Measurements from ENCODE around the gene PRSS27.

The PRSS27 gene

DNA sequence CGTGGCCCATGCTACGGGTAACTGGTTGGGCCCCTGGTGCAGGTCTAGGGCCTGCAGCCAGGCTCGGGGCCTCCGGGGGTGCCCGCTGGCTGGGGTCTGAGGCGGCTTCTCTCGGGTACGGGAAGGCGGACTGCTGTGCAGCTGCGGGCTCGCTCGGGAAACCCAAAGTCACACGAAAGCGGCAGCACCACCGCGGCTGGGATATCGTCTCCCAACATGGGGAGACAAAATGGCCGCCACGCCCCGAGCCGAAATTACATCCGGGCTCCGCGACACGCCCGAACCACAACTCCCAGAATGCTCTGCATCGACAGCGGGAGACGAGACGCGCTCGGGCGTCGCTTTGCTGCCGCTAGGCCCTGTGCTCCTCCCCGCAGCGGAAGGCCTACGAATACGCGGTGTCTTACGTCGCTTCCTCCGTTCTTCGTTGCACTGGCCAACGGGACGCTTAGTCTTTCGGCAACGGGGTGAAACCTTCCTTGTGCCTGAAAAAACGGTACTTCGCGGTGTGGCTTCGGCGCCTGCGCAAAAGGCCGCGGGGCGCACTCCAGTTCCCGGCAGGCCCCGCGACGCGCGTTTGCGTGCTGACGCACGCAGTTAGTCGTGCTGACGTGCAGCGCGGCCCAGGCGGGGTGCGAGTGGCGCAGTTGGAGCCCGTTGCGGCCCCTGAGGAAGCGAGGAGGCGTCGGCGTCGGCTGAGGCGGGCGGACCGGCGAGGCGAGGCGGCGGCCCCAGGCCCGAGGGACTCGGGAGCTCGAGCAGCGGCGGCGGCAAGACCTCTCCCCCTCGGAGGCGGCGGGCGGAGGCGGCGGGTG, 32.2 kb upstream of the PRSS27 start, which contains the start of gene SRRM2:
Gene SRRM2 (plus strand): TSS at position 604 of the 815 bp plus-strand sequence. CDS start 3,727 bp downstream, outside the sequence.
- peak within 1 kb of the TSS; percentile 96 for H3K4me3 ChIP-seq (ENCODE audit: low read depth, low read length)

- H3K4me3 ChIP-seq (ENCODE audit: low read depth, low read length), result peak overlapping the region; percentile 96
These were observed 31.6 kb upstream of the PRSS27 start for GRCh38 chr16:2751577-2752034.

GRCh38 chr16:2749936-2750335, 29.9 kb upstream of the PRSS27 start:
- H3K4me3 ChIP-seq (ENCODE audit: low read depth, low read length), result no peak overlapping the region

- H3K4me3 ChIP-seq (ENCODE audit: low read depth, low read length), result no peak overlapping the region
These were observed 29.5 kb upstream of the PRSS27 start for GRCh38 chr16:2749476-2749875.

DNA sequence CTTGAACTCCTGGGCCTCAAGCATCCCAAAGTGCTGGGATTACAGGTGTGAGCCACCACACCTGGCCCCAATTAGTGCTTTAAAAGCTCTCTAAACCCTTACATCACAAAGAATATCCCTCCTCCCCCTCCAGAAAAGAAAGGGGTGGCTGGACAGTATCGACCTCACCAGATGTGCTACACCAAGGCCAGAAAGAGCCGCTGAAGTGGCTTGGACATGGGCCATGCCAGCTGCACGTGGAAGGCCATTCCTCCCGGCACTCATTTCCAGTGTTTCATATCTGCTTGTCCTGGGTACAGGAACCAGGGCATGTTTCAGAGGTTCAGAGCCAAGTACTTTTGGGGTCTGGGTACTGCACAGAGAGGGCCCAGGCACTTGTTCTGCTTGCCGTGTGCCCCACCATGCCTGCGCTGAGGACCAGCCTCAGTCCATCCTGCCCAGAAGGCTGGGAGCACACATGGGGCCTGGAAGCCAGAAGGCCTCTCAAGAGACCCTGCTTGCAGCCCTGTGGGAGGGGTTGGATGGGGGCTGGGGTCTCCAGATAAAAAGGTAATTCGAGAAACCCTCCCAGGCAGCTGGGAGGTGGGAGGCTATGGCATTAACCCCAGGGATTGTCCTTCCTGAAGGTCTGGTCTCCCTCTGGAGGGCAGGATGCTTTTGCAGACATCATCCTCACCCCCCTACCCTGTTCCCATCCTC, 28.9 kb upstream of the PRSS27 start:
- H3K4me3 ChIP-seq (ENCODE audit: low read depth, low read length), result no peak overlapping the region

- no peak overlapping the region for H3K4me3 ChIP-seq (ENCODE audit: low read depth, low read length)
These were observed 25.9 kb upstream of the PRSS27 start for GRCh38 chr16:2745961-2746360.

GRCh38 chr16:2745116-2745890, 25.3 kb upstream of the PRSS27 start:
- H3K4me3 ChIP-seq (ENCODE audit: low read depth, low read length), result no peak overlapping the region

DNA sequence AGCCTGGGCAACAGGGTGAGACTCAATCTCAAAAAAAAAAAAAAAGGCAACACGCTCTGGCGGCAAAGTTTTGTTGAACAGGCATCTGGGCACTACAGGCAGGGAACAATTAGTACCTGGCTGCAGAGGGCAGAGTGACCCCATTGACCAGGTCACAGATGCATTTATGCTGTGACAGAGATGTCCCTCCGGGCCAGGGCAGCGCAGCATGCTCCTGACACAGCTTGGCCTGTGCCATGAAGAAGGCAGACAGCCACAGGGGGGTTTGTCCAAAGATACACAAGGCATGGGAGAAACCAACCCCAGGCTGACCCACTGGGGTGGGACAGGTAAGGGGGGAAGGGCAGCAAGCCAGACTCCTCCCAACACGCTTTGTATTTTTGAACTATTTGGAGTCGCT, 24.7 kb upstream of the PRSS27 start:
- H3K4me3 ChIP-seq (ENCODE audit: low read depth, low read length), result no peak overlapping the region

DNA sequence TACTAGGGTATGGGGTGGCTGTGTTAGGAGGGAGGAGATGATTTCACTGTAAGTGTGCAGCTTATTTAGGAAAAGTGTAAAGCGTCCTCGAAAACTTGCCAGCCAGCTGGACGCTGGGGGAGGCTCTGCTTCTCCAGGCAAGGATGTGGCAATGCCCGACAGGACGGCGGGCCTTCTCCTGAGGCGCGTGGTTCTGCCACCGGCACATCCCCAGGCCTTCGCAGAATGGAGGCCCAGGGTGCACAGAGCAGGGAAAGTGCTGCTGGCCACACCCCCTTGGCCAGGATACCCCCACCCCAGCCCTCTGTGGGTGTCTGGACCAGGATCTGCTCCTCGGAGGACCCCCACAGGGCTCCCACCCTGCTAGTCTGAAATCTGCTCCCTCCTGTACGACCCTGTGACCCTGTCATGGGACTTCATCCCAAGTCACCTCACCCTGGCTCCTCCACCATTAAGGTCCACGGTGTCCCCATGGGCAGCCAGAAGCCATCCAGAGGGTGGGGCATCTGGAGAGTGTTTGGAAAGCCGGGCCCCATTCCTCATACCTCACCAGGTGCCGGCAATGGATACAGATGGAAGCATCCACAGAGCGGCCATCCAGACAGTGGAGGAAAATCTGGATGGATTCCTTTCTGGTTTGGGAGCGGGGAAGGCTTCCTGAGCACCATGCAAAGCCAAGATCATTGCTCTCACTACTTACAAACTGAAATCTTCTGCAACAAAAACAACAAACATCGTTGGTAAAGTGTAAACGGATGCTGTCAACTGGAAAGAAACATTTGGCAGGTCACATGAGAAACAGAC, 23.2 kb upstream of the PRSS27 start:
- no peak overlapping the region for H3K4me3 ChIP-seq (ENCODE audit: low read depth, low read length)

DNA sequence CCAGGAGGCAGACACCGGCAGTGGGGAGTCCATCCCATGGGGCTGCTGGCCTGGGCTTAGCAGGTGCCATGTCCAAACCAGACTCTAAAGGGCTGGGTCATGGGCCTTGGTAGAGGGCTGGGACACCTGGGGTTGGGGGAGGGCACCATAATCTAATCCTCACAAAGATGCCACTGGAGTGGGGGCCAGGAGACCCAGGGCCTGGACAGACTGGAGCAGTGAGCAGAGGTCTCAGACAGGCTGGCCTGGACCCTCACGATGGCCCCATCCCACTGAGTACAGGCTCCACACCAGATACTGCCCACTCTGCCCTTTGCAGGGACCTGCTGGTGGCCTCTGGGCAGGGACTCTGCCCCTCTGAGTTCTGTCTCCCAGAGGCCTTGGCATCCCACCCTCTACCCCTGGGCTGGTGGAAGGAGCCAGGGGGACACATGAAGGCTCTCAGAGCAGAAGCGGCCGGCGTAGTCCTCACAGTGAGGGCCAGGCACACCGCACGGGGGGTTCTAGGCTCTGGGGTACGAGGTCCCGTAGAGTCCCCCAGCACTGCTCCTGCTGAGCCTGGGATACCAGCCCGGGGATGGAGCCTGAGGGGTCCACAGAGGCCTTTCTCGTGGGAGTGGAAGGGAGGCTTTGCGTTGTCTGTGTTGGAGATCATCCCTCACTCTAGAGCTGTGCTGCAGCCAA, 22.4 kb upstream of the PRSS27 start:
- no peak overlapping the region for H3K4me3 ChIP-seq (ENCODE audit: low read depth, low read length)

- no peak overlapping the region for H3K4me3 ChIP-seq (ENCODE audit: low read depth, low read length)
These were observed 21.1 kb upstream of the PRSS27 start for GRCh38 chr16:2741168-2741567.

GRCh38 chr16:2740476-2740875, 20.5 kb upstream of the PRSS27 start:
- no peak overlapping the region for H3K4me3 ChIP-seq (ENCODE audit: low read depth, low read length)

- H3K4me3 ChIP-seq (ENCODE audit: low read depth, low read length), result no peak overlapping the region
These were observed 19.8 kb upstream of the PRSS27 start for GRCh38 chr16:2739625-2740430.

GRCh38 chr16:2738615-2739014, 18.6 kb upstream of the PRSS27 start:
- H3K4me3 ChIP-seq (ENCODE audit: low read depth, low read length), result no peak overlapping the region

DNA sequence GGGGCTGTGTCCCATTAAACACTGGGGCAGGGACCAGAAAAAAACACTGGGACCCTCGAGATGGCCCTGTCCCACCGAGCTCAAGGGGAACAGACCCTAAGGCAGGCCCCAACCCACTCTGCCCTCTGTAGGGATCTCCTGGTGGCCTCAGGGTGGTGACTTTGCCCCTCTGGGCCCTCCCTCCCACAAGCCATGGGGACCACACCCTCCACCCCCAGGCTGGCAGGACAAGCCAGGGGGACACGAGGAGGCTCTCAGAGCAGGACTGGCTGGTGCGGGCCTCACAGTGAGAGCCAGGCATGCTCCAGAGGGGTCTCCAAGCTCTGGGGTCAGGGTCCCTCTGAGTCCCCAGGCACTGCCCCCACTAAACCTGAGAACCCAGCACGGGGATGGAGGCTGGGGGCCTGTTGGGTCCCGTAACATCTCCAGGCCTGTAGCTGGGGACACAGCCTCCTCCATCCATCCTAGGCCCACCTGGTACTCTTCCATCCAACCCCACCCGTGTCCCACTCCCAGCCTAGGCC, 17.9 kb upstream of the PRSS27 start:
- H3K4me3 ChIP-seq (ENCODE audit: low read depth, low read length), result no peak overlapping the region

GRCh38 chr16:2737238-2737605, 17.2 kb upstream of the PRSS27 start:
- H3K4me3 ChIP-seq (ENCODE audit: low read depth, low read length), result no peak overlapping the region

DNA sequence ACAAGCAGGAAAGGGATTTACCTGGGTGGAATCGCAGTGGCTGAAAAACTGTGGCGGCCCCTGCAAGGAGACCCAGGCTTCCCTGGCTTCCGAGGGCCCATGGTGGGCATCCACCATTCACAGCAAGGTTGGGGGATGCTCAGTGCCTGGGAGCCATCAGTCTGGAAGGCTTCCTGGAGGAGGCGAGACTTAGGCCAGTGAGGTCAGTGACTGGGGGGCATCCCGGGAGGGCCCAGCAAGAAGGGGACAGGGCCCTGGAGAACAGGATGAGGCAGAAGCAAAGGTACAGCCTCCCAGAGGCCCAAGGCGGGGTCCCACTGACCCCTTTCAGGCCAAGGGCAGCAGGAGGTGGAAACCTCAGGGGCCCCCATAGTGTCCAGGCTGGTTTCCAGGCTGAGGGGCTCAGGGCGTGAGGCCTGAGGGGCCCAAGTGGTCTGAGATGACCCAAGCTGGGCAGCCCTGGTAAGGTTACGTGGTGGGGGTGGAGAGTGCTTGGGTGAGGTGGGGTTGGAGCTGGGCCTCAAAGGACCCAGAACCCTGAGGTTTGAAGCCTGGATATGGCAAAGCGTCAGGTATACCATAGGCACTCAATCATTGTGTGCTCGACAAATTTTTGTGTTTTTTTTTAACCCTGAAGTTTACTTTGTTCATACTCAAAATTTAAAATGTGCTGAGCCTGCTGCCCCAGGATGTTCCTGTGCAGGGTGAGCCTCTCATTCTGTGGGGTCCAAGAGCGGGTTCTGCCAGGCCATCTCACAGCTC, 16.6 kb upstream of the PRSS27 start:
- H3K4me3 ChIP-seq (ENCODE audit: low read depth, low read length), result no peak overlapping the region

DNA sequence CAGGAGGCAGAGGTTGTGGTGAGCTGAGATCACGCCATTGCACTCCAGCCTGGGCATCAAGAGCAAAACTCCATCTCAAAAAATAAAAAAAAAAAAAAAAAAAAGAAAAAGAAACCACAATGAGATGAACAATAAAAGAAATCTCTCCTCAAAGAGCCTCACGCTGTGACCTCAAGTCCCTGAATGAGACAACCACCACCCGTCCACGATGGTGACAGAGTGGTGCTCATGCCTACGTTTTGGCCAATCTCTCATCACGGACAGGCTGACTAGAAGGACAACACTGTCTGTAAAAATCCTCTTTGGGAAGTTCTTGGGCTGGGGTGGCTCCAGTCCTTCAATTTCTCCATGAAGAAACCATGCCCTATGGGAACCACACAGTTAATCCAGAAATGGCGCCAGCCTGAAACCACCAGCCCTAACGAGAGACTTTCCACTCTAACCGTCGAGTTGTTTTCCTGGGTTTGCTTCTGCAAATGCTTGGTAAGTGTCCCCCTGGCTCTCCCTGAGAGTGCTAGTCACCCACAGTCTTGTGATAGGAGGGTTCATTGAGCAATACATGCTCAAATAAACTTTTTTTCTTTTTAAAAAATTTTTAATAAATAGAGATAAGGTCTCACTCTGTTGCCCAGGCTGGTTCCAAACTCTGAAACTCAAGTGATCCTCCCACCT, 15.0 kb upstream of the PRSS27 start:
- no peak overlapping the region for H3K4me3 ChIP-seq (ENCODE audit: low read depth, low read length)

Data from iPS-11a (cell line).